CD4-positive, alpha-beta T cell treated with Interleukin-10 for 1 hour (primary cell): Measurements from ENCODE around the gene SPOCK3.
A peak's percentile ranks its signal among the peaks of the same experiment; 100 is the strongest.
"Not testable (repeated sequence)": the region's sequence is repeated elsewhere in the genome, so short reads cannot be mapped to it uniquely, and the experiment has no call there.

Experiments
- DNase-seq: peaks from one replicate; pipeline ENCODE4 v3.0.0-alpha.2; 2020

Gene SPOCK3

GRCh38 chr4:167031534-167032156, 202.6 kb downstream of the SPOCK3 start:
- DNase-seq = no peak

- DNase-seq = no peak
These were observed 205.3 kb downstream of the SPOCK3 start for GRCh38 chr4:167028976-167029375.

GRCh38 chr4:167025670-167026069, 208.6 kb downstream of the SPOCK3 start:
- DNase-seq = no peak

- no peak for DNase-seq
These were observed 210.8 kb downstream of the SPOCK3 start for GRCh38 chr4:167023364-167023925.

- DNase-seq = peak; percentile 44
These were observed 212.6 kb downstream of the SPOCK3 start for GRCh38 chr4:167021545-167022155.

- no peak for DNase-seq
These were observed 213.9 kb downstream of the SPOCK3 start for GRCh38 chr4:167020410-167020809.

- DNase-seq = no peak
These were observed 219.3 kb downstream of the SPOCK3 start for GRCh38 chr4:167014944-167015343.

GRCh38 chr4:167003326-167003725, 231.0 kb downstream of the SPOCK3 start:
- no peak for DNase-seq

GRCh38 chr4:167000141-167000852, 234.0 kb downstream of the SPOCK3 start:
- DNase-seq = no peak

- DNase-seq = no peak
These were observed 238.1 kb downstream of the SPOCK3 start for GRCh38 chr4:166996216-166996615.

- DNase-seq = no peak
These were observed 239.6 kb downstream of the SPOCK3 start for GRCh38 chr4:166994686-166995085.

GRCh38 chr4:166991006-166991561, 243.2 kb downstream of the SPOCK3 start:
- DNase-seq = no peak

- DNase-seq = no peak
These were observed 244.4 kb downstream of the SPOCK3 start for GRCh38 chr4:166989886-166990285.

GRCh38 chr4:166987026-166987425, 247.3 kb downstream of the SPOCK3 start:
- no peak for DNase-seq

GRCh38 chr4:166981847-166982246, 252.4 kb downstream of the SPOCK3 start:
- DNase-seq = no peak

- no peak for DNase-seq
These were observed 253.9 kb downstream of the SPOCK3 start for GRCh38 chr4:166980419-166980818.

- no peak for DNase-seq
These were observed 256.7 kb downstream of the SPOCK3 start for GRCh38 chr4:166977596-166977995.

- no peak for DNase-seq
These were observed 262.2 kb downstream of the SPOCK3 start for GRCh38 chr4:166972071-166972470.

- DNase-seq = not testable (repeated sequence)
These were observed 266.1 kb downstream of the SPOCK3 start for GRCh38 chr4:166968219-166968618.

GRCh38 chr4:166965562-166965961, 268.7 kb downstream of the SPOCK3 start:
- DNase-seq = no peak

- no peak for DNase-seq
These were observed 276.8 kb downstream of the SPOCK3 start for GRCh38 chr4:166957451-166957850.

- no peak for DNase-seq
These were observed 277.8 kb downstream of the SPOCK3 start for GRCh38 chr4:166956484-166956883.

GRCh38 chr4:166941629-166942028, 292.7 kb downstream of the SPOCK3 start:
- no peak for DNase-seq

GRCh38 chr4:166930464-166930863, 303.8 kb downstream of the SPOCK3 start:
- DNase-seq = no peak
